OCI-LY3 (cell line): Measurements from ENCODE around the gene GNB1.

Experiments used
- H2AFZ ChIP-seq: fragments of 200-600, 300-600 bp; shearing (Covaris generic); 2 replicates; pipeline ENCODE4 v1.6.0; 2014; ENCODE audit warnings: antibody characterized with exemption, low read depth, low read length
- H3K27ac ChIP-seq: fragments of 200-600, 300-600 bp; sonication (generic); 2 replicates; pipeline ENCODE4 v1.5.1; 2014; ENCODE audit warnings: mild to moderate bottlenecking, low read length, moderate library complexity, mixed read lengths
- H3K27me3 ChIP-seq: fragments of 200-600, 300-600 bp; sonication (generic); 2 replicates; pipeline ENCODE4 v1.6.1; 2014; ENCODE audit warnings: low read depth, low read length, mixed read lengths
- H3K36me3 ChIP-seq: fragments of 200-600, 300-600 bp; sonication (generic); replicated peaks from 2 replicates; pipeline ENCODE3; 2014; ENCODE audit warnings: low read depth, low read length, mixed read lengths
- H3K4me1 ChIP-seq: fragments of 300-600, 200-600 bp; sonication (generic); 2 replicates; pipeline ENCODE4 v1.6.1; 2014; ENCODE audit warnings: low read length, mixed read lengths
- H3K4me2 ChIP-seq: fragments of 200-600, 300-600 bp; sonication (generic); 2 replicates; pipeline ENCODE4 v1.6.1; 2014; ENCODE audit warnings: low read length, mixed read lengths
- H3K4me3 ChIP-seq: fragments of 300-600, 200-600 bp; sonication (generic); 2 replicates; pipeline ENCODE4 v1.5.1; 2014; ENCODE audit warnings: antibody characterized with exemption, mild to moderate bottlenecking, low read length, moderate library complexity
- H3K79me2 ChIP-seq: fragments of 300-600, 200-600 bp; shearing (Covaris generic); 2 replicates; pipeline ENCODE4 v1.6.1; 2014; ENCODE audit warnings: mild to moderate bottlenecking, low read length, mixed read lengths
- H3K9ac ChIP-seq: fragments of 300-600, 200-600 bp; shearing (Covaris generic); 2 replicates; pipeline ENCODE4 v1.6.0; 2014; ENCODE audit warnings: mild to moderate bottlenecking, low read length, moderate library complexity
- H3K9me3 ChIP-seq: fragments of 200-600, 300-600 bp; shearing (Covaris generic); 2 replicates; pipeline ENCODE4 v1.6.1; 2014; ENCODE audit warnings: low read length, mixed read lengths; ENCODE audit not compliant: insufficient read depth
- H4K20me1 ChIP-seq: fragments of 200-600, 300-600 bp; sonication (generic); 2 replicates; pipeline ENCODE4 v1.6.1; 2016; ENCODE audit warnings: low read length, mixed read lengths; ENCODE audit not compliant: insufficient read depth
- EZH2phosphoT487 ChIP-seq: fragments of 200-600 bp; shearing (Covaris generic); IDR thresholded peaks from 2 replicates; pipeline ENCODE4 v1.6.1; 2018; ENCODE audit warnings: antibody characterized with exemption, mixed run types, low read depth
- TF ChIP-seq, protein P1 (sequence below): fragments of 200-600, 300-600 bp; sonication (generic); IDR thresholded peaks from 2 replicates; pipeline ENCODE4 v1.5.1; 2014; ENCODE audit warnings: antibody characterized with exemption, low read length, low read depth

GNB1 gene

DNA sequence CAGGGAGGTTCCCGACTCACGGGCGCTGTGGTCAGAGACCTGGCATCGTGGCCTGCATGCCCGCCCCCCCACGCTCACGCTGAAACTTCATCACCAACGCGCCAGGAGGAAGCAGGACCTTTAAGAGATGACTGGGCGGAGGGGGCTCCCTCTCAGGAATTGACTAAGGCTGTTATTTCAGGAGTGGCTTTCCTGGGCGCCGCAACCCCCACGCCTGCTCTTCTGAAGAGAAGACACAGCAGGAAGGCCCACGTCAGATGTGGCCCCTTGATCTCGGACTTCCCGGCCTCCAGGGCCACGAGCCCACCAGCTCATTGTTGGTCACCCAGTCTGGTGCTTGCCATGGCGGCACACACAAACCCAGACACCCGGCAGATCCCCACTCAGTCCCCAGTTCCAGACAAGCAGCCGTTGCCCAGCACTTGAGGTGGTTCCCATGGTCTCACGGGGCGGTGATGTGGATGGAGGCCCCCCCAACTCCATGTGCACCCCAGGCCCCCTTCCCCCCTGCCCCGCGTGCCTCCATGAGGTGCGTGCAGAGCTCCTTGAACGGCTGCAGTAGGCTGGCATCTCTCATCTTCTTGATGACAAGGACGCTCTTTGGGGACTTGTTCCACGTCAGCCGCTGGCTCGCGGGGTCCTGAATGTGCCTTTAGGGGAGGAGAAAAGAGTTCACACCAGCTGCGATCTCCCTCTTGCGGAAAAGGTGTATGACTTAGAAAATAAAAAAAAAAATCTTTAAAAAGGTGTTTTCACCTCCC, 134.0 kb downstream of the GNB1 start:
- peaks cover 52% of the 10 kb centered on the region for H3K36me3 ChIP-seq
- H3K27ac ChIP-seq, result no peak overlapping the region
- no peak overlapping the region for H3K4me3 ChIP-seq
- H3K4me1 ChIP-seq, result no peaks in the 10 kb centered on the region
- no peaks in the 10 kb centered on the region for H3K27me3 ChIP-seq
- H3K79me2 ChIP-seq, result peaks cover 44% of the 10 kb centered on the region
- no peak overlapping the region for H2AFZ ChIP-seq
- H4K20me1 ChIP-seq, result peaks cover 17% of the 10 kb centered on the region
- no peak overlapping the region for H3K4me2 ChIP-seq
- no peaks in the 10 kb centered on the region for H3K9me3 ChIP-seq
- TF ChIP-seq, protein P1, sequence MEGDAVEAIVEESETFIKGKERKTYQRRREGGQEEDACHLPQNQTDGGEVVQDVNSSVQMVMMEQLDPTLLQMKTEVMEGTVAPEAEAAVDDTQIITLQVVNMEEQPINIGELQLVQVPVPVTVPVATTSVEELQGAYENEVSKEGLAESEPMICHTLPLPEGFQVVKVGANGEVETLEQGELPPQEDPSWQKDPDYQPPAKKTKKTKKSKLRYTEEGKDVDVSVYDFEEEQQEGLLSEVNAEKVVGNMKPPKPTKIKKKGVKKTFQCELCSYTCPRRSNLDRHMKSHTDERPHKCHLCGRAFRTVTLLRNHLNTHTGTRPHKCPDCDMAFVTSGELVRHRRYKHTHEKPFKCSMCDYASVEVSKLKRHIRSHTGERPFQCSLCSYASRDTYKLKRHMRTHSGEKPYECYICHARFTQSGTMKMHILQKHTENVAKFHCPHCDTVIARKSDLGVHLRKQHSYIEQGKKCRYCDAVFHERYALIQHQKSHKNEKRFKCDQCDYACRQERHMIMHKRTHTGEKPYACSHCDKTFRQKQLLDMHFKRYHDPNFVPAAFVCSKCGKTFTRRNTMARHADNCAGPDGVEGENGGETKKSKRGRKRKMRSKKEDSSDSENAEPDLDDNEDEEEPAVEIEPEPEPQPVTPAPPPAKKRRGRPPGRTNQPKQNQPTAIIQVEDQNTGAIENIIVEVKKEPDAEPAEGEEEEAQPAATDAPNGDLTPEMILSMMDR, result no peak
- TF ChIP-seq EZH2phosphoT487, result no peak
- H3K9ac ChIP-seq, result no peak overlapping the region

DNA sequence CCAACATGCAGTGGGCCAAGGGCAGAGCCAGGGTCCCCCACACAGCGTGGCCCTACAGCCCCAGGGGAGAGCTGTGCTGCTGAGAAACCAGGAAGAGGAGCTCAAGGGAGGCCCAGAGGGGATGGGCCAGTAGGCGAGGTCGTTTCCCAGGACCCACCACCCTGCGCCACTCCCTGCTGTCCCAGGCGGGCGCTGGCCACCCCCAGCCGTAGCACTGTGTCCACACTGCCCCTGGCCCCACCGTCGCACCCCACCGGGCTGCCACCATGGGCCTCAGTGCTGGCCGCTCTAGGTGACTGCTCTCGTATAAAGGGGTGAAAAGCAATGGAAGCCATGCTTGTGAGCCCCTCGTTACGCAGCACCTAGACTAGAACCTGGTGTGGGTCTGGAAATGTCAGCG, 135.0 kb downstream of the GNB1 start:
- TF ChIP-seq EZH2phosphoT487, result no peak
- TF ChIP-seq, protein P1, result no peak
- Histone ChIP-seq H3K9me3 (no peaks in the 10 kb centered on the region), H3K4me1 (no peaks in the 10 kb centered on the region)

DNA sequence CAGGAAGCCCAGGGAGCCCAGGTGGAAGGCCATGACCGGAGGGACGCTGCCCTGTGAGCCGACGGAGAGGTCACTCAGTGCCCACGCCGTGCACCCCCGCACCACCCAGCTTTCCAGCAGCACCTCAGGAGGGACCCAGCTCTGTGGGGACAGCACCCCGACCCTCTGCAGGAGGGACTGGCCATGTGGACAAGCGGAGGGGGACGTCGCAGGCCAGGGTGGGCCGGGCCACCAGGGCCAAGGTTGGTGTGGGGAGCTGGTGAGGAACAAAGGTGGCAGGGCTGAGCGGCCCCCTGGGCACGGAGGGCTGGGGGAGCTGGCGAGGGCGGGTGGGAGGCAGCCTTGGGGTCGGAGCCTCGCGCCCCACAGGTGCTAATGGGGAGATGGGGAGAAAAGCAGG, 135.5 kb downstream of the GNB1 start:
- Histone ChIP-seq H3K4me1 (no peaks in the 10 kb centered on the region), H3K79me2 (peaks cover 31% of the 10 kb centered on the region), H3K4me3 (no peak overlapping the region), H2AFZ (no peak overlapping the region), H3K4me2 (no peak overlapping the region), H4K20me1 (peaks cover 11% of the 10 kb centered on the region), H3K9ac (no peak overlapping the region), H3K36me3 (peaks cover 41% of the 10 kb centered on the region), H3K27me3 (no peaks in the 10 kb centered on the region), H3K27ac (no peak overlapping the region), H3K9me3 (no peaks in the 10 kb centered on the region)
- TF ChIP-seq, protein P1, result no peak
- TF ChIP-seq EZH2phosphoT487, result no peak

More for the DNA sequence above, 135.0 kb downstream of the GNB1 start:
- Histone ChIP-seq H3K9ac (no peak overlapping the region), H3K27me3 (no peaks in the 10 kb centered on the region), H3K36me3 (peaks cover 45% of the 10 kb centered on the region), H3K4me3 (no peak overlapping the region), H2AFZ (no peak overlapping the region), H3K79me2 (peaks cover 35% of the 10 kb centered on the region), H4K20me1 (peaks cover 11% of the 10 kb centered on the region), H3K4me2 (no peak overlapping the region), H3K27ac (no peak overlapping the region)

DNA sequence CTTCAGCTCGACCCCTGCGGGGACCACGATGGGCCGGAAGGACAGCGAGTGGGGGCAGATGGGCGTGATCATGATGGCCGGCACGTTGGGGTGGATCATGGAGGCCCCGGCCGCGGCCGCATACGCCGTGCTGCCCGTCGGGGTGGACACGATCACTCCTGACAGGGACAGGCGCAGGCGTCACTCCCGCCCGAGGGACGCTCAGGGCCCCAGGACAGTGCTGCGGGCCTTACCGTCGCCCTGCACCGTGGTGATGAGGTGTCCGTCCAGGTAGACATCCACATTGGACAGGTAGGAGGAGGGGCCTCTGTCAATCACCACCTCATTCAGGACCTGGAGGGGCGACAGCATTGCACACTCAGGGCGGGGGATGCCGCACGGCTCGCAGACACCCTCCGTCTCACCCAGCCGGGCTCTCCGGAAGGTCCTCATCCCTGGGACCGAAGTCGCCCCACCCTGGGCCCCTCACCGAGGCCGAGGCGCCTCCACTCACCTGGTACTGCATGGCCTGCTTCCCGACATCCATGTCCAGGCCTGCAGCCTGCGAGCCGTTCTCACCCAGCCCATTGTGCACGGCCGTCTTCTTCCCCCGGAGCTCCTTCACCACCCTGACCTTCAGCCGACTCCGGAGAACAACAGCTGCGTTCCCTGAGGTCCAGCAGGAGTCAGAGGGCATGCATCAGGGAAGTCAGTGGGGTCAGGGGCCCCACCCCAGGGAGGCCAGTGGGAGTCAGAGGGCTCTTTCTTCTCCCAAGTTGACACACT, 136.7 kb downstream of the GNB1 start:
- H2AFZ ChIP-seq, result no peak overlapping the region
- H4K20me1 ChIP-seq, result peaks cover 11% of the 10 kb centered on the region
- no peaks in the 10 kb centered on the region for H3K9me3 ChIP-seq
- no peak overlapping the region for H3K9ac ChIP-seq
- H3K4me1 ChIP-seq, result no peaks in the 10 kb centered on the region
- H3K27ac ChIP-seq, result no peak overlapping the region
- no peak overlapping the region for H3K4me2 ChIP-seq
- no peaks in the 10 kb centered on the region for H3K27me3 ChIP-seq
- TF ChIP-seq, protein P1, result no peak
- H3K4me3 ChIP-seq, result no peak overlapping the region
- peaks cover 33% of the 10 kb centered on the region for H3K36me3 ChIP-seq
- H3K79me2 ChIP-seq, result peaks cover 19% of the 10 kb centered on the region
